Loucy (cell line): Measurements from ENCODE around the gene ITSN1.

Source experiments
- EZH2phosphoT487 ChIP-seq: fragments of 200-600 bp; IDR thresholded peaks from 2 replicates; pipeline ENCODE4 v1.6.1; 2018; ENCODE audit warnings: antibody characterized with exemption, mild to moderate bottlenecking, moderate library complexity, borderline replicate concordance
- TF ChIP-seq, protein P1 (sequence below): fragments of 200-600 bp; sonication (generic); conservative IDR thresholded peaks from 2 replicates; pipeline ENCODE4 v1.5.1; 2014; ENCODE audit warnings: mild to moderate bottlenecking, antibody characterized with exemption, low read length

DNA sequence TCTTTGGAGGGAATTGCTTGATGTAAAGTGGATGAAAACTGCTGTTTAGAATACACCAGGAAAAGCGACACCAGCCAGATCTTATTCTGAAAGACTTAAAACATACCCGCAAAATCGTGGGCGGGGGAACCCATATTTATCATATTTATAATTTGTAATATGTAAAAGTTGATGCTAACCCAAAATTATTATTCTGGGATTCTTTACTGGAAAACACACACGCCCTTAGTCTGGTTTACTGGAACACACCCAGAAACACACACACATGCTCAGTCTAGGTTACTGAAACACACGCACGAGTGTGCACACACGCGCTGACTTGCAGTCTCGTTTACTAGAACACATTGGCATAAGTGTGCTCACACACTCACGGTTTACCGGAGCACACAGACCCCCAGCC, 240.8 kb downstream of the ITSN1 start:
- TF ChIP-seq, protein P1, sequence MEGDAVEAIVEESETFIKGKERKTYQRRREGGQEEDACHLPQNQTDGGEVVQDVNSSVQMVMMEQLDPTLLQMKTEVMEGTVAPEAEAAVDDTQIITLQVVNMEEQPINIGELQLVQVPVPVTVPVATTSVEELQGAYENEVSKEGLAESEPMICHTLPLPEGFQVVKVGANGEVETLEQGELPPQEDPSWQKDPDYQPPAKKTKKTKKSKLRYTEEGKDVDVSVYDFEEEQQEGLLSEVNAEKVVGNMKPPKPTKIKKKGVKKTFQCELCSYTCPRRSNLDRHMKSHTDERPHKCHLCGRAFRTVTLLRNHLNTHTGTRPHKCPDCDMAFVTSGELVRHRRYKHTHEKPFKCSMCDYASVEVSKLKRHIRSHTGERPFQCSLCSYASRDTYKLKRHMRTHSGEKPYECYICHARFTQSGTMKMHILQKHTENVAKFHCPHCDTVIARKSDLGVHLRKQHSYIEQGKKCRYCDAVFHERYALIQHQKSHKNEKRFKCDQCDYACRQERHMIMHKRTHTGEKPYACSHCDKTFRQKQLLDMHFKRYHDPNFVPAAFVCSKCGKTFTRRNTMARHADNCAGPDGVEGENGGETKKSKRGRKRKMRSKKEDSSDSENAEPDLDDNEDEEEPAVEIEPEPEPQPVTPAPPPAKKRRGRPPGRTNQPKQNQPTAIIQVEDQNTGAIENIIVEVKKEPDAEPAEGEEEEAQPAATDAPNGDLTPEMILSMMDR, result no peak
- no peak for TF ChIP-seq EZH2phosphoT487
